Measurements from ENCODE around the gene TACC2.
"Not testable (repeated sequence)": the region's sequence is repeated elsewhere in the genome, so short reads cannot be mapped to it uniquely, and the experiment has no call there.

The TACC2 gene

GRCh38 chr10:122068844-122069243 is 79.9 kb downstream of the TACC2 start:
- no peak overlapping the region for H2AFZ ChIP-seq (ENCODE audit: low read depth, low read length)
- H3K4me1 ChIP-seq (ENCODE audit: insufficient read depth, low read length), result no peaks in the 10 kb centered on the region
- H3K36me3 ChIP-seq (ENCODE audit: insufficient read depth, low read length), result no peaks in the 10 kb centered on the region
- H3K4me3 ChIP-seq (ENCODE audit: low read length), result no peak overlapping the region
- H3K27me3 ChIP-seq (ENCODE audit: insufficient read depth, low read length), result no peaks in the 10 kb centered on the region
- no peaks in the 10 kb centered on the region for H3K9me3 ChIP-seq (ENCODE audit: low read length)

GRCh38 chr10:122072491-122072890 is 83.5 kb downstream of the TACC2 start:
- Histone ChIP-seq H3K36me3 (ENCODE audit: insufficient read depth, low read length) (no peaks in the 10 kb centered on the region), H3K27me3 (ENCODE audit: insufficient read depth, low read length) (no peaks in the 10 kb centered on the region), H3K4me3 (ENCODE audit: low read length) (no peak overlapping the region), H3K9me3 (ENCODE audit: low read length) (no peaks in the 10 kb centered on the region), H2AFZ (ENCODE audit: low read depth, low read length) (no peak overlapping the region), H3K4me1 (ENCODE audit: insufficient read depth, low read length) (no peaks in the 10 kb centered on the region)

- no peaks in the 10 kb centered on the region for H3K4me1 ChIP-seq (ENCODE audit: insufficient read depth, low read length)
- H2AFZ ChIP-seq (ENCODE audit: low read depth, low read length), result no peak overlapping the region
- H3K27me3 ChIP-seq (ENCODE audit: insufficient read depth, low read length), result no peaks in the 10 kb centered on the region
- no peak overlapping the region for H3K4me3 ChIP-seq (ENCODE audit: low read length)
- no peaks in the 10 kb centered on the region for H3K36me3 ChIP-seq (ENCODE audit: insufficient read depth, low read length)
- no peaks in the 10 kb centered on the region for H3K9me3 ChIP-seq (ENCODE audit: low read length)
Observed at GRCh38 chr10:122073508-122073907, 84.5 kb downstream of the TACC2 start.

- H2AFZ ChIP-seq (ENCODE audit: low read depth, low read length), result no peak overlapping the region
- no peaks in the 10 kb centered on the region for H3K9me3 ChIP-seq (ENCODE audit: low read length)
- H3K4me1 ChIP-seq (ENCODE audit: insufficient read depth, low read length), result no peaks in the 10 kb centered on the region
- no peaks in the 10 kb centered on the region for H3K36me3 ChIP-seq (ENCODE audit: insufficient read depth, low read length)
- no peak overlapping the region for H3K4me3 ChIP-seq (ENCODE audit: low read length)
- H3K27me3 ChIP-seq (ENCODE audit: insufficient read depth, low read length), result no peaks in the 10 kb centered on the region
Observed at GRCh38 chr10:122075171-122075570, 86.2 kb downstream of the TACC2 start.

GRCh38 chr10:122075876-122076275 is 86.9 kb downstream of the TACC2 start:
- H2AFZ ChIP-seq (ENCODE audit: low read depth, low read length); H3K4me3 ChIP-seq (ENCODE audit: low read length); H3K4me1 ChIP-seq (ENCODE audit: insufficient read depth, low read length); H3K27me3 ChIP-seq (ENCODE audit: insufficient read depth, low read length); H3K9me3 ChIP-seq (ENCODE audit: low read length); H3K36me3 ChIP-seq (ENCODE audit: insufficient read depth, low read length): not testable (repeated sequence)

GRCh38 chr10:122077311-122077875 is 88.4 kb downstream of the TACC2 start:
- Histone ChIP-seq H3K27me3 (ENCODE audit: insufficient read depth, low read length) (no peaks in the 10 kb centered on the region), H2AFZ (ENCODE audit: low read depth, low read length) (no peak overlapping the region), H3K9me3 (ENCODE audit: low read length) (no peaks in the 10 kb centered on the region), H3K4me1 (ENCODE audit: insufficient read depth, low read length) (no peaks in the 10 kb centered on the region), H3K4me3 (ENCODE audit: low read length) (no peak overlapping the region), H3K36me3 (ENCODE audit: insufficient read depth, low read length) (no peaks in the 10 kb centered on the region)

GRCh38 chr10:122078326-122078725 is 89.4 kb downstream of the TACC2 start:
- H2AFZ ChIP-seq (ENCODE audit: low read depth, low read length), result no peak overlapping the region
- no peaks in the 10 kb centered on the region for H3K4me1 ChIP-seq (ENCODE audit: insufficient read depth, low read length)
- no peak overlapping the region for H3K4me3 ChIP-seq (ENCODE audit: low read length)
- H3K36me3 ChIP-seq (ENCODE audit: insufficient read depth, low read length), result no peaks in the 10 kb centered on the region
- no peaks in the 10 kb centered on the region for H3K27me3 ChIP-seq (ENCODE audit: insufficient read depth, low read length)
- no peaks in the 10 kb centered on the region for H3K9me3 ChIP-seq (ENCODE audit: low read length)

- Histone ChIP-seq H3K4me3 (ENCODE audit: low read length) (no peak overlapping the region), H3K36me3 (ENCODE audit: insufficient read depth, low read length) (no peaks in the 10 kb centered on the region), H3K4me1 (ENCODE audit: insufficient read depth, low read length) (no peaks in the 10 kb centered on the region), H3K9me3 (ENCODE audit: low read length) (no peaks in the 10 kb centered on the region), H3K27me3 (ENCODE audit: insufficient read depth, low read length) (no peaks in the 10 kb centered on the region), H2AFZ (ENCODE audit: low read depth, low read length) (no peak overlapping the region)
Observed at GRCh38 chr10:122078965-122079795, 90.2 kb downstream of the TACC2 start.

- Histone ChIP-seq H3K4me3 (ENCODE audit: low read length) (no peak overlapping the region), H3K4me1 (ENCODE audit: insufficient read depth, low read length) (no peaks in the 10 kb centered on the region), H3K36me3 (ENCODE audit: insufficient read depth, low read length) (no peaks in the 10 kb centered on the region), H3K9me3 (ENCODE audit: low read length) (no peaks in the 10 kb centered on the region), H2AFZ (ENCODE audit: low read depth, low read length) (no peak overlapping the region), H3K27me3 (ENCODE audit: insufficient read depth, low read length) (no peaks in the 10 kb centered on the region)
Observed at GRCh38 chr10:122082616-122083477, 93.9 kb downstream of the TACC2 start.

GRCh38 chr10:122083478-122084025 is 94.6 kb downstream of the TACC2 start:
- Histone ChIP-seq H2AFZ (ENCODE audit: low read depth, low read length) (no peak overlapping the region), H3K9me3 (ENCODE audit: low read length) (no peaks in the 10 kb centered on the region), H3K4me1 (ENCODE audit: insufficient read depth, low read length) (no peaks in the 10 kb centered on the region), H3K4me3 (ENCODE audit: low read length) (no peak overlapping the region), H3K27me3 (ENCODE audit: insufficient read depth, low read length) (no peaks in the 10 kb centered on the region), H3K36me3 (ENCODE audit: insufficient read depth, low read length) (no peaks in the 10 kb centered on the region)

- H2AFZ ChIP-seq (ENCODE audit: low read depth, low read length), result no peak overlapping the region
- H3K4me1 ChIP-seq (ENCODE audit: insufficient read depth, low read length), result no peaks in the 10 kb centered on the region
- no peaks in the 10 kb centered on the region for H3K27me3 ChIP-seq (ENCODE audit: insufficient read depth, low read length)
- H3K36me3 ChIP-seq (ENCODE audit: insufficient read depth, low read length), result no peaks in the 10 kb centered on the region
- no peaks in the 10 kb centered on the region for H3K9me3 ChIP-seq (ENCODE audit: low read length)
- no peak overlapping the region for H3K4me3 ChIP-seq (ENCODE audit: low read length)
Observed at GRCh38 chr10:122084286-122085041, 95.5 kb downstream of the TACC2 start.

GRCh38 chr10:122085423-122085911 is 96.5 kb downstream of the TACC2 start:
- no peaks in the 10 kb centered on the region for H3K4me1 ChIP-seq (ENCODE audit: insufficient read depth, low read length)
- H3K36me3 ChIP-seq (ENCODE audit: insufficient read depth, low read length), result no peaks in the 10 kb centered on the region
- H3K9me3 ChIP-seq (ENCODE audit: low read length), result no peaks in the 10 kb centered on the region
- no peak overlapping the region for H2AFZ ChIP-seq (ENCODE audit: low read depth, low read length)
- no peaks in the 10 kb centered on the region for H3K27me3 ChIP-seq (ENCODE audit: insufficient read depth, low read length)
- H3K4me3 ChIP-seq (ENCODE audit: low read length), result no peak overlapping the region
